ENCODE measurements around the gene MPV17L2. TPM values are rescaled to one million over a fixed set of nuclear protein-coding genes. Genes with fewer than 3 reads are reported as not detected.

MPV17L2 gene
- total RNA-seq, 4 donors from 2014 or later, result 18.1 to 38.9 (median 33.0) TPM

- no peak for DNase-seq
- in situ Hi-C loops (cut with MboI; ENCODE audit: low sequenced_read_pairs in 4 of 4), result loop anchor here in 1 of 4 donors (10.0 kb wide), 1 partner anchor 127 kb away; the partner anchor contains the start of gene LSM4
- peaks cover 11 to 14% of the 10 kb centered on the region in 2 donors for H3K4me1 ChIP-seq
- no peak overlapping the region for H3K4me3 ChIP-seq
- ATAC-seq, result no peak
- TF ChIP-seq CTCF (IDR thresholded peaks at IDR 0.05 in 4 of 5, conservative IDR thresholded peaks at IDR 0.05 in 1 of 5) (no peak), POLR2A (IDR thresholded peaks at IDR 0.05) (no peak)
- peaks cover 0 to 12% of the 10 kb centered on the region in 2 donors for H3K36me3 ChIP-seq
- no peaks in the 10 kb centered on the region for H3K27me3 ChIP-seq
- no peaks in the 10 kb centered on the region for H3K9me3 ChIP-seq
- intact Hi-C loops (cut with DNase I; ENCODE audit: low total_unique reads), result no loop called here
- no peak overlapping the region for H3K27ac ChIP-seq
Observed at GRCh38 chr19:18197306-18197705, 4.3 kb downstream of the MPV17L2 start.

GRCh38 chr19:18197941-18198340 lies 4.9 kb downstream of the MPV17L2 start:
- H3K4me3 ChIP-seq, result no peak overlapping the region
- in situ Hi-C loops (cut with MboI; ENCODE audit: low sequenced_read_pairs in 4 of 4), result loop anchor here in 1 of 4 donors (10.0 kb wide), 1 partner anchor 127 kb away; the partner anchor contains the start of gene LSM4
- DNase-seq, result no peak
- peaks cover 11 to 17% of the 10 kb centered on the region in 2 donors for H3K4me1 ChIP-seq
- no peaks in the 10 kb centered on the region for H3K9me3 ChIP-seq
- TF ChIP-seq CTCF (IDR thresholded peaks at IDR 0.05 in 4 of 5, conservative IDR thresholded peaks at IDR 0.05 in 1 of 5) (no peak), POLR2A (IDR thresholded peaks at IDR 0.05) (no peak)
- intact Hi-C loops (cut with DNase I; ENCODE audit: low total_unique reads), result no loop called here
- H3K27ac ChIP-seq, result no peak overlapping the region
- no peaks in the 10 kb centered on the region for H3K27me3 ChIP-seq
- peaks cover 0 to 12% of the 10 kb centered on the region in 2 donors for H3K36me3 ChIP-seq
- ATAC-seq, result no peak

DNA sequence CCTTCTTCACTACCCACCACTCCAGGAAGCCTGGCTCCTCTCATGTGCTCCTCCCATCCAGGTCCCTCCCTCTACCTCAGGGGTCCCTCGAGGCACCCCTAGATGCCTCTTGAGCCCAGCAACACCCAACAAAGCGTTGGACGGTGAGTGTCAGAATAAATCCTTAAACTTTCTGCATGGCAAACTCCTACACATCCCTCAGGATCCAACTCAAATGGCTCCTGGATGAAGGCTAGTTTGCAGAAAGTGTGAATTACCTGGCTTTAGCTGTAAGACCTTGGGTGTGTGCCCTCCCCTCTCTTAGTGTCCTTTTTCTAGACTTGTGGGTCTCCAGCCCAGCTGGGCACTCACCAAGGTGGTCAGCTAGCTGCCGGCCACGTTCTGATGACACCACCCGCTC lies 5.4 kb downstream of the MPV17L2 start:
- ATAC-seq (no peak), DNase-seq (no peak)
- peaks cover 0 to 12% of the 10 kb centered on the region in 2 donors for H3K36me3 ChIP-seq
- in situ Hi-C loops (cut with MboI; ENCODE audit: low sequenced_read_pairs in 4 of 4), result loop anchor here in 1 of 4 donors (10.0 kb wide), 1 partner anchor 126 kb away; the partner anchor contains the start of gene LSM4
- peaks cover 11 to 19% of the 10 kb centered on the region in 2 donors for H3K4me1 ChIP-seq
- TF ChIP-seq CTCF (IDR thresholded peaks at IDR 0.05 in 4 of 5, conservative IDR thresholded peaks at IDR 0.05 in 1 of 5) (no peak), POLR2A (IDR thresholded peaks at IDR 0.05) (no peak)
- intact Hi-C loops (cut with DNase I; ENCODE audit: low total_unique reads), result no loop called here
- no peak overlapping the region for H3K27ac ChIP-seq
- no peaks in the 10 kb centered on the region for H3K27me3 ChIP-seq
- no peak overlapping the region for H3K4me3 ChIP-seq
- no peaks in the 10 kb centered on the region for H3K9me3 ChIP-seq

- intact Hi-C loops (cut with DNase I; ENCODE audit: low total_unique reads), result loop anchor here (5.0 to 10.0 kb wide), 2 partner anchors 195 to 212 kb away; partner anchors contain the start of genes ARRDC2 and SSBP4
- H3K36me3 ChIP-seq, result no peaks in the 10 kb centered on the region
- no peaks in the 10 kb centered on the region for H3K27me3 ChIP-seq
- H3K27ac ChIP-seq, result no peak overlapping the region
- no peak overlapping the region for H3K4me3 ChIP-seq
- no peak for ATAC-seq
- H3K9me3 ChIP-seq, result no peaks in the 10 kb centered on the region
- no peak for DNase-seq
- TF ChIP-seq POLR2A (IDR thresholded peaks at IDR 0.05) (no peak), CTCF (IDR thresholded peaks at IDR 0.05 in 4 of 5, conservative IDR thresholded peaks at IDR 0.05 in 1 of 5) (no peak)
- peaks cover 6 to 16% of the 10 kb centered on the region in 2 donors for H3K4me1 ChIP-seq
- in situ Hi-C loops (cut with MboI; ENCODE audit: low sequenced_read_pairs in 4 of 4), result no loop called here
Observed at GRCh38 chr19:18202397-18202777, 9.4 kb downstream of the MPV17L2 start.
